Upper lobe of left lung (tissue), 4 donors: ENCODE measurements around the gene TBC1D24.

Experiments used
- CTCF ChIP-seq, 6 experiments: fragments of 450-650 bp in 4 of 6; fragments of 200-600 bp in 2 of 6; sonication (generic) in 2 of 6; IDR thresholded peaks; one replicate each; pipeline ENCODE4 v1.5.1; 2016 to 2019; ENCODE audit warnings: antibody characterized with exemption in 6 of 6
- POLR2A ChIP-seq, 4 donors: fragments of 450-650 bp; IDR thresholded peaks; one replicate each; pipeline ENCODE4 v1.5.1; 2016 to 2017; ENCODE audit warnings: antibody characterized with exemption in 4 of 4, mild to moderate bottlenecking in 2 of 4

- TF ChIP-seq CTCF (IDR thresholded peaks at IDR 0.05) (no peak), POLR2A (IDR thresholded peaks at IDR 0.05) (no peak)
Observed at GRCh38 chr16:2429771-2430663, 44.9 kb upstream of the TBC1D24 start.
